Left ventricle myocardium inferior (tissue), 1 donor: Measurements from ENCODE around the gene SARNP. TPM values are rescaled to one million over a fixed set of nuclear protein-coding genes. Genes with fewer than 3 reads are reported as not detected.
A peak's percentile ranks its signal among the peaks of the same experiment; 100 is the strongest.

ENCODE experiments used
- DNase-seq: peaks from one replicate; pipeline ENCODE4 v3.0.0-alpha.2; 2020
- H3K27ac ChIP-seq: fragments of 200-600 bp; replicated peaks from 2 replicates; pipeline ENCODE4 v1.8.0; 2021
- H3K27me3 ChIP-seq: fragments of 200-600 bp; 2 replicates; pipeline ENCODE4 v1.8.0; 2021; ENCODE audit warnings: low read depth
- H3K36me3 ChIP-seq: fragments of 200-600 bp; 2 replicates; pipeline ENCODE4 v1.8.0; 2021
- H3K4me1 ChIP-seq: fragments of 200-600 bp; 2 replicates; pipeline ENCODE4 v1.8.0; 2021
- H3K4me3 ChIP-seq: fragments of 200-600 bp; 2 replicates; pipeline ENCODE4 v1.8.0; 2021; ENCODE audit warnings: mild to moderate bottlenecking, moderate library complexity
- H3K9me3 ChIP-seq: fragments of 200-600 bp; replicated peaks from 2 replicates; pipeline ENCODE4 v1.8.0; 2021
- intact Hi-C: fragments of 100-400 bp; cut with micrococcal nuclease; formaldehyde crosslinking; loops from one replicate; pipeline ENCODE4 v1.11.0; 2022
- total RNA-seq: library from RNA; stranded (reverse); fragmentation: NEBNext Ultra II Directional; extraction: Animal tissue kit (Norgen Biotek cat#: 25700); gene quantifications from one replicate; pipeline ENCODE4 v1.2.1, GENCODE V29; 2021
- TF ChIP-seq, protein P1 (sequence below): fragments of 200-600 bp; IDR thresholded peaks from 2 replicates; pipeline ENCODE4 v1.8.0; 2021; ENCODE audit warnings: antibody characterized with exemption, mild to moderate bottlenecking, borderline replicate concordance
- donor health status: DM: no; HTN: yes; CAD: no; lungs with severe emphysema.

Gene SARNP
- total RNA-seq, 1 donor from 2014 or later: 53.2 TPM

DNA sequence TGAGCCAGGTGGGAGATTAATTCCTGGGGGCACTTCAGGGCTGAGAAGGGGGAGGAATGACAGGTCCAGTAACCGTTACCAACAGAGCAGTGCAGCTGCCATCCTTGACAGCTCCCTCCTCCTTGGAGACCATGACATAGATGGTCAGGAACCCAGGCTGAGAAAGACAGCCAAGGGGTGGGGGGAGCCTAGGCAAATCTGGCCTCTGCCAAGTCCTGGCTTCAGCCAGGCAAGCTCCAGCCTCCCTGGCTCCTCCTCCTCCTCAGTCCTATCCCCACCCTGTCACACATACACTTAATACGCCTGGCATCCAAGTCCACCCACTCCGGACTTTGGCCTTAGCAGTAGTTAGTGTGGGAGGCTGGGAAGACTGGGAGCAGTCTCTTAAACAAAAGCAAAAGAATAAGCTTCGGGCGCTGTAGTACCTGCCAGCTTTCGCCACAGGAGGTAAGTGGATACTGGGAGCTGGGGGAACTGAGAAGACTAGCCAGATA lies 97.4 kb downstream of the SARNP start, which contains the start of gene RDH5:
Gene RDH5, plus strand, starts transcription at position 323 of the 494 bp plus-strand sequence. CDS start 792 bp downstream, outside the sequence.
- H3K4me3 ChIP-seq: peak within 1 kb of the TSS; percentile 22
- no peaks in the 10 kb centered on the region for H3K27me3 ChIP-seq
- peaks cover 91% of the 10 kb centered on the region for H3K4me1 ChIP-seq
- H3K36me3 ChIP-seq: peaks cover 22% of the 10 kb centered on the region
- H3K9me3 ChIP-seq: no peaks in the 10 kb centered on the region
- peak; percentile 69 for DNase-seq
- TF ChIP-seq, protein P1, sequence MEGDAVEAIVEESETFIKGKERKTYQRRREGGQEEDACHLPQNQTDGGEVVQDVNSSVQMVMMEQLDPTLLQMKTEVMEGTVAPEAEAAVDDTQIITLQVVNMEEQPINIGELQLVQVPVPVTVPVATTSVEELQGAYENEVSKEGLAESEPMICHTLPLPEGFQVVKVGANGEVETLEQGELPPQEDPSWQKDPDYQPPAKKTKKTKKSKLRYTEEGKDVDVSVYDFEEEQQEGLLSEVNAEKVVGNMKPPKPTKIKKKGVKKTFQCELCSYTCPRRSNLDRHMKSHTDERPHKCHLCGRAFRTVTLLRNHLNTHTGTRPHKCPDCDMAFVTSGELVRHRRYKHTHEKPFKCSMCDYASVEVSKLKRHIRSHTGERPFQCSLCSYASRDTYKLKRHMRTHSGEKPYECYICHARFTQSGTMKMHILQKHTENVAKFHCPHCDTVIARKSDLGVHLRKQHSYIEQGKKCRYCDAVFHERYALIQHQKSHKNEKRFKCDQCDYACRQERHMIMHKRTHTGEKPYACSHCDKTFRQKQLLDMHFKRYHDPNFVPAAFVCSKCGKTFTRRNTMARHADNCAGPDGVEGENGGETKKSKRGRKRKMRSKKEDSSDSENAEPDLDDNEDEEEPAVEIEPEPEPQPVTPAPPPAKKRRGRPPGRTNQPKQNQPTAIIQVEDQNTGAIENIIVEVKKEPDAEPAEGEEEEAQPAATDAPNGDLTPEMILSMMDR: no peak
- intact Hi-C loops: no loop called here
- H3K27ac ChIP-seq: peak within 1 kb of the TSS; percentile 97

DNA sequence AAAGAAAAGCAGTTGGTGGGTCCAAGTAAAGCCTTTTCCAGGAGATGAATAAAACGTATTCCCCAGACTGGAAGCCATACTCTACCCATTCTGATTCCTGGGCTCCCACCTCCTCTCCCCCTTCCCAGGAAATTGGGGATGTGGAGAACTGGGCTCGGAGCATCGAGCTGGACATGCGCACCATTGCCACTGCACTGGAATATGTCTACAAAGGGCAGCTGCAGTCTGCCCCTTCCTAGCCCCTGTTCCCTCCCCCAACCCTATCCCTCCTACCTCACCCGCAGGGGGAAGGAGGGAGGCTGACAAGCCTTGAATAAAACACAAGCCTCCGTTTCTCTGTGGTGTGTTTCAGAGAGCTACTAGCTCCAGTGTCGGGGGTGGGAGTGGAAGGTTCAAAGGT lies 98.2 kb downstream of the SARNP start:
- Histone ChIP-seq H3K4me1 (peaks cover 91% of the 10 kb centered on the region), H3K27ac (peak overlapping the region; percentile 97), H3K9me3 (no peaks in the 10 kb centered on the region), H3K4me3 (peak overlapping the region; percentile 0), H3K36me3 (peaks cover 14% of the 10 kb centered on the region), H3K27me3 (no peaks in the 10 kb centered on the region)
- TF ChIP-seq, protein P1: no peak
- intact Hi-C loops: no loop called here
- no peak for DNase-seq

DNA sequence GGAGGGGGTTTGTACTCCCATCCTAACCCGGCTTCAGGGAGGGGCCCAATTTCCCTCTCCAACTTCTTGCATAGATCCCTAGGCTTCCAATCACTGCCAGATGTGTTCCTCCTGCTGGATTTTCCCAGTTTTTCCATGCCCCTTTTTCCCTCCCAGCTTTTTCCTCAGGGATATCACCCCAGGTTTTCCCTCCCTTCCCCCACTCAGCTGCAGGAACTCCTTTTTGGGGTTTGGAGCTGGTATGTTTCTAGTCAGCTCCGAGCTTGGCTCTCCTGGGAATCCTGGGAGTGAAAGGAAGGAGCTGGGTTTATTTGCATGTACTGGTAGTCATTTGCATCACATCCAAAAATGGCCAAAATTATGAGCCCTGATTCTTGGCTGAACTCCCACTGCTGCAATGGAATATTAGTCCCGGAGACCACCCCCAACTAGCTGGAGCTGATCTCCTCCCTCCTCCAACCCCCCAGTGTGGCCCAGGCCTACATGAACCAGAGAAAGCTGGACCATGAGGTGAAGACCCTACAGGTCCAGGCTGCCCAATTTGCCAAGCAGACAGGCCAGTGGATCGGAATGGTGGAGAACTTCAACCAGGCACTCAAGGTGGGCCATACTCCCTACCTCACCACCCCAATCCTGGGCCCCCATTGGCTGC lies 98.8 kb downstream of the SARNP start:
- H3K9me3 ChIP-seq: no peaks in the 10 kb centered on the region
- TF ChIP-seq, protein P1: no peak
- no peaks in the 10 kb centered on the region for H3K27me3 ChIP-seq
- H3K4me1 ChIP-seq: peaks cover 87% of the 10 kb centered on the region
- peak overlapping the region; percentile 78 for H3K4me3 ChIP-seq
- DNase-seq: no peak
- intact Hi-C loops: no loop called here
- peaks cover 9% of the 10 kb centered on the region for H3K36me3 ChIP-seq
- H3K27ac ChIP-seq: peak overlapping the region; percentile 97

DNA sequence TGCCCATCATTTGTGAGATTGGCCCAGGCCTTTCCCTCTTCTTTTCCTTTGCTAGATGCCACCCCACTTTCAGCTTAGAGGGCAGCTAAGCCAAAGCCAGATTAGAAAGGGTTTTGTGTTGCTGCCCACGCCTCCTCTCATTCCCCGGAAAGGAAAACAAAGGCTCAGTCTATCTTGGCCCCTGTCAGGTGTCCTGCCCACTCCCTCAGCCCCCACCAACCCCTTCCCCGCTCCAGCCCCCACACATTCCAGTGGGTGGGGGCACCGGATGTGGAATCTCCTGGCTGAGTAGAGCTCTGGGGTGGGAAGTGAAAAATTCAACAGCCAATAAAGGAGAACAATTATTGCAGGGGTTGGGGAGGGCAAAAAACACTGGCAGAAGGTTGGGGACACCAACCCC lies 99.5 kb downstream of the SARNP start:
- H3K4me3 ChIP-seq: peak overlapping the region; percentile 78
- TF ChIP-seq, protein P1: no peak
- no peaks in the 10 kb centered on the region for H3K9me3 ChIP-seq
- H3K36me3 ChIP-seq: peaks cover 8% of the 10 kb centered on the region
- intact Hi-C loops: no loop called here
- peak overlapping the region; percentile 97 for H3K27ac ChIP-seq
- H3K27me3 ChIP-seq: no peaks in the 10 kb centered on the region
- peaks cover 87% of the 10 kb centered on the region for H3K4me1 ChIP-seq
- DNase-seq: no peak

DNA sequence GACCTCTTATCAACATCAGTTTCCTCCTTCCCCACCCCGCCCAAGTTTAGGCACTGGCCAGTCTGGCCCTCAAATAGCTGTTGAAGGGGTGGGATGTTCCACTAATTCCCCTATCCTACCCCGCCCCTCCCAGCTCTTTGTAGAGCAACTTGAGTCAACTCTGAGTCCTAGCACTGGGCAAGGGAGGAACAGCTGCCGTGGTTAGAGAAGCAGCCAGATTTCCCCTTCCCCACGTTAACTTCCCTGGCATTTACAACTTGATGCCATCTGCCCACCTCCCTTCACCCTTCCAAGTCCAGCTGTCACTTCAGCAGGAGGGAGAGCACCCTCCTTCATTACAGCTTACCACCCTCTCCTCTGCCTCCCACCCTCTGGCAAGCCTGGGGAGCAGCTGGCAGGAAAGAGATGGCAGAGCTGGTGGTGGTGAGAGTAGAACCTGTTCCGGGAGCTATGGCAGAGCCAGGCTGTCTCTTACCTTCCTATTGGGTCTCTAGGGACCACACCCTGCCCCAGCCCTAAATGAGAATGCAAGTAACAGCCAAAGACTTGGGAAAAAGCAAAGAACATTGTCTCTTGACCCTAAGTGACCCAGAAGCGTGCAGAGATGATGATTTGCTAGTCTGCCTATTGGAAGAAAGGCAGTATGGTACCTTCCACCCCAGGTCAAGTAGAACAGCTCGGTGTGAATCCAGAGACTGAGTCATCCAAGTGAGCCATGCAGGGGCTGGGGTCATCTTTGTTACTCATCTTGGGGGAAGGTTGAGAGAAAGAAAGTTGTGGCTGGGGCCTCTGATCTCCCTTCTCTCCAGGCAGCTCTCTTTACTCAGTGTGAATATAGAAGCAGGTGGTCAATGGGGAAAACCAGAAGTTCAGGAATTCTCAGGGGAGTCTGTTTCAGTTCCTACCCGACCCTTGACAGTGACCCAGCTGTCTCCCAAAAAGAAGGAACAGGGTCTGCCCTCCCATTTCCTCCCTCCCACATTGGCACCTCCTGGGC lies 100.2 kb downstream of the SARNP start:
- DNase-seq: no peak
- intact Hi-C loops: no loop called here
- Histone ChIP-seq H3K36me3 (peaks cover 1% of the 10 kb centered on the region), H3K27me3 (no peaks in the 10 kb centered on the region), H3K9me3 (no peaks in the 10 kb centered on the region), H3K4me1 (peaks cover 92% of the 10 kb centered on the region), H3K4me3 (peak overlapping the region; percentile 78), H3K27ac (peak overlapping the region; percentile 97)
- TF ChIP-seq, protein P1: no peak
